ENCODE measurements around the gene LPP.

Gene LPP

GRCh38 chr3:188934989-188935388 lies 781.0 kb downstream of the LPP start:
- no peak for DNase-seq

DNA sequence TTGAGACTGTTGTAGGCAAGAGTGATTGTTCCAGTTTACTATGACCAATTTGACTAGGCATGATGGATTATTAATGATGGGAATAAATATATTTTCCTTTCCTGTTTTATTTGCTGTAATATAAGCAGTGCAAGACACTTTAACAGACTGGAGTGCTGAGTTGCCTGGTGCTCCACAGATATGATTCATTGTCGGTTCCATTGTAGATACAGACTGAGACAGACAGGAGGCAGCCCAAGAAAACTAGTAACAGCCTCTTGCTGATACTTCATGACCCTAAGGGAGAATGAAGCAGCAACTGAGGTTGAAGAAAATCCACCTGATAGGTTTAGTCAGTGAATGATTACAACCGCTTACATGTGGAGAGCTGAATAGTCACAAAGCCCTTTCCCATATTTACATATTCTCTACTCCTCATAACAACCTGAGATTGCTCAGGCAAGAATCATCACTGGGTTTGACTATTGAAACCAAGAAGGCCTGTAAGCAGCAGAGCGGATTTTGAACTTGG lies 782.7 kb downstream of the LPP start:
- no peak for DNase-seq

- no peak for DNase-seq
Measured at GRCh38 chr3:188937389-188937788, 783.4 kb downstream of the LPP start.

DNA sequence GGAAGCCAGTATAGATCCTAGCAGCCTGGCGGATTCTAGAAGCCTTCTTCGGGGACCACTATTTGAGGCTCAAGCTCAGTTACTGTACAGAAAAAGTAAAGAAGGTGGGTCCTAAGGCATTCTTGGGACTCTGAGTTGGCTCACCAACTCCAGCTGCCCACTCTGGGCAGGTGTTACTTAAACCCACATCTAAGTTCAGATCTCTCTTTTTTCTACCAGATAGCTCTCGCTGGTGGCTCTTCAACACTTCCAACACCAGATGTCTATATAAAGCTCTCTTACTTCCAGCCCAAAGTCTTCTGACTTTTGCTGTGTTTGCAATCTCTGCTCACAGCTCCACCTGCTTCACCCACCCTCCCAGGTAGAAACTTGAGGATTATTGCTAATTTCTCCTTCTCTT lies 785.0 kb downstream of the LPP start:
- DNase-seq = no peak

- DNase-seq = peak in 2 of 4 experiments; percentile 46 to 58
Measured at GRCh38 chr3:188939814-188940572, 786.0 kb downstream of the LPP start.

Data from suppressor macrophage (primary cell).